HG03378 (cell line): ENCODE data around the gene MAPK8IP1.
"Not testable (repeated sequence)": the region's sequence is repeated elsewhere in the genome, so short reads cannot be mapped to it uniquely, and the experiment has no call there.

ENCODE experiments used
- ATAC-seq: cut with Tn5 transposase; IDR thresholded peaks from one replicate; pipeline ENCODE4 v1.9.1; 2021; ENCODE audit warnings: mild to moderate bottlenecking, moderate library complexity; ENCODE audit not compliant: unreplicated experiment

The MAPK8IP1 gene

DNA sequence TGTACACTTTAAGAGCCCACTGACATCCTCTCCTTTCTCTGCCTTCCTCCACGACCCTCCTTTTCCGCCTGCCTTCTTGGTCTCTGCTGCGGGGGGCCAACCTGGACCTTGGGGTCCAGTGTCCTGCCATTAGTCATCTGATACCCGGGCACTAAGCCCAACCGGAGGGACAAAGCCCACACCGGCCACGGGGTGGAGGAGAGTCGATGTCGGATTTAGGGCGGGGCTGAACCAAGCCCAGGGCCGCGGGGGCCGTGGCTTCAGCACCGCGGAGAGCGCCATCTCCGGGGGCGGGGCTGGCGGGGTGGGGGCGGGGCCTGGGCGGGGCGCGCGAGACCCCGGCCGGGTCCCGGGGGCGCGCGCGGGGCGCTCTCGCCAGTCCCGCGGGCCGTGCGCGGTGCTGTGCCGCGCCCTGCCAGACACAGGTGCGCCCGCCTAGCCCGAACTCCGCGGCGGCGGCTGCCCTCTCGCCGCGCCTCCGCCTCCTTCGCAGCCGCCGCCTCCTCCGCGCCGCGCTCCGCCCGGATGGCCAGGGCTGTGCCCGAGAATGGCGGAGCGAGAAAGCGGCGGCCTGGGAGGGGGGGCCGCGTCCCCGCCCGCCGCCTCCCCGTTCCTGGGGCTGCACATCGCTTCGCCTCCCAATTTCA, at the start of gene MAPK8IP1:
Gene MAPK8IP1, plus strand, starts transcription at position 378 of the 647 bp plus-strand sequence. Its CDS starts 170 bp downstream, at position 548.
- no peak for ATAC-seq

DNA sequence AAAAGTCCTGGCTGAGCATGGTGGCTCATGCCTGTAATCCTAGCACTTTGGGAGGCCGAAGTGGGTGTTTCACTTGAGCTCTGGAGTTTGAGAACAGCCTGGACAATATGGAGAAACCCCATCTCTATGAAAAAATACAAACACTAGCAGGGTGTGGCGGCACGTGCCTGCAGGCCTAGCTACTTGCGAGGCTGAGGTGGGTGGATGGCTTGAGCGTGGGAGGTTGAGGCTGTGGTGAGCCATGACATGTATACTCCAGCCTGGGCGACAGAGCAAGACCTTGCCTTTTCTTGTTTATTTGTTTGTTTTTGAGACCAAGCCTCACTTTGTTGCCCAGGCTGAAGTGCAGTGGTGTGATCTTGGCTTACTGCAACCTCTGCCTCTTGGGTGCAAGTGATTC, 46.2 kb upstream of the MAPK8IP1 start:
- ATAC-seq: no peak

DNA sequence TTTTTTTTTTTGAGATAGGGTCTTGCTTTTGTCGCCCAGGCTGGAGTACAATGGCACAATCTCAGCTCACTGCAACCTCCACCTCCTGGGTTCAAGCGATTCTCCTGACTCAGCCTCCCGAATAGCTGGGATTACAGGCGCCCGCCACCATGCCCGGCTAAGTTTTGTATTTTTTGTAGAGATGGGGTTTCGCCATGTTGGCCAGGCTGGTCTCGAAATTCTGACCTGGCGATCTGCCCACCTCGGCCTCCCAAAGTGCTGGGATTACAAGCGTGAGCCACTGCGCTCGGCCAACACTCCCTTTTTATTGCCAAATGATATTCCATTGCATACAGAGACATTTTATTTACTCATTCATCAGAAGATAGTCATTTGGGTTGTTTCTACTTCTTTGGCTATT, 45.2 kb upstream of the MAPK8IP1 start:
- ATAC-seq: not testable (repeated sequence)

DNA sequence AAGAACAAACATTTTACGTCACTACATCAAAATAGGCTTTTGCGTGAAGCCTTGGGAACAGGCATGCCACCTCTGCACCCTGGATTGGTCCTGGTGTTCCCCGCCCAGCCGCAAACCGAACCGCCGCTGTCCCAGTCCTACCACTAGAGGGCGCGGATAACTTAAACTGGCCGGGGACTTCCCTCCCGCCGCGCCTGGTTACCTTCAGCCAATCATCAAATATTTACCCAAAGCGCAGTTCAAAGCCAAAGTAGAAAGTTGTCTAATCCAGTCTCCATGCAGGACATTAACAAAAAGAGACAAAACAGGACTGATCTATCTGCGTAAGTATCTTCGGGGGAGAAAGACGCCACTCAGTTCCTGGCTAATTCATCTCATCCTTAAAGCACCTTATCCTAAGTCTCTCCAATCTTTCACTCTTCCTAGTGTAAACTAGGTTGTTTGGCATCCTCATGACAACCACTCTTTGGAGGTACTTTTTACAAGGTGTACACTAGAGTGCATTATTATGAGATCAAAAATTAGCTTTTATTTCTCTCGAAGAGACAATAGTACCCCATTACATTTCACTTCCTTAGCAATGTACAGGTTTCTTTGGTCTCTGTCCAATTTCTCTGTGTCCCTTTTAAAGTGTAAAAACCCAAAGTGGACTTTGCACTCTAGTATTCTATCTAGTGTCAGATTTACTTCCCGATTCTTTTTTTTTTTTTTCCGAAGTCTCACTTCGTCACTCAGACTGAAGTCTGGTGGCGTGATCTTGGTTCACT, 42.1 kb upstream of the MAPK8IP1 start:
- ATAC-seq: no peak

DNA sequence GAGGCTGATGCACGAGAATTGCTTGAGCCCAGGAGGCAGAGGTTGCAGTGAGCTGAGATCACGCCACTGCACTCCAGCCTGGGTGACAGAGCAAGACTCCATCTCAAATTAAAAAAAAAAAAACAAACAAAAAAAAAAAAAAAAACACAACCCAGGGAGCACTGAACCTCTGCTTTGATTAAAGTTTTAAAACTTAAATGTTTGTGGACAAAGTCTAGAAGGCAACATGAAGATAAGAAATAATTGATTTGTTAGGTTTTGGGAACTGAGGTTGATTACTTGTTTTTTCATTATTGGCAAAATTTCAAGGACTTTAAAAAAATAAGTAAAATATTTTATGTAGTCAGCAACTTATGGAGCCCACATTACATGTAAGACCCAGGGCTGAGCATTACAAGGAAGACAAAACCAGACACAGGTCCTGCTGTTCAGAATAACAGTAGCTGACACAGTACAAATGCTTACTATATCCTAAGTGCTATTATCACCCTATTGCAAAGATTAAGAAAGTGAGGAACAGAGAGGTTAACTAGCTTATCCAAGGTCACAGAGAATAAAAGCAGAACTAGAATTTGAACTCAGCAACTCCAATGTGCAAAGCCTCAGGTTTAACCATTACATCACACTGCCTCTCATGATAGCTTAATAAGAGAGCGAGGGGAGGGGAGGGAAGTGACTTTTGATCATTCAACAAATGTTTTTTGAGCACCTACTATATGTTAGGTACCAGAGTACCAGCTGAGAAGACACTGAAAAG, 40.5 kb upstream of the MAPK8IP1 start:
- ATAC-seq: no peak

DNA sequence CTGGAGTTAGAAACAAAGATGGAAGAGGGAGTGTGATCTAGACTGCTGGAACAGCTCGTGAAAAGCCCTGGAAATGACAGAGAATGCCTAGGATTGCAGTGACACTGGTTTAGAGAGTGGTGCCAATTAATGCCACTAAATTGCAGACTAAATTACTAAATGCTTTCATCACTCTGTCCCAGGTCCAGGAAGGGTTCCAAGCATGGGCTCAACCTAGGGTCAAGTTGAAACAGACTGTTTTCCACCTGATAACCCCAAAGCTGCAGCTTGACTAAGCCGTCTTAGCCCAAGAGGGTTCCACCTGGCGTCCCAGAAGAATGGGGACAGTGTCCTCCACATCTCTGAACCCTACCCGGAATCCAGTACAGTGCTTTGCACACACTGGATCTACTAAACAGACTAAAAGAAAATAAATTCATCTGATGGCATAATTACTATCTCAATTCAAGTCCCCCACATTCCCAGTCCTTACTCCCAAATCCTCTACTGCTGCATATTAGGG, 39.2 kb upstream of the MAPK8IP1 start:
- ATAC-seq: no peak

DNA sequence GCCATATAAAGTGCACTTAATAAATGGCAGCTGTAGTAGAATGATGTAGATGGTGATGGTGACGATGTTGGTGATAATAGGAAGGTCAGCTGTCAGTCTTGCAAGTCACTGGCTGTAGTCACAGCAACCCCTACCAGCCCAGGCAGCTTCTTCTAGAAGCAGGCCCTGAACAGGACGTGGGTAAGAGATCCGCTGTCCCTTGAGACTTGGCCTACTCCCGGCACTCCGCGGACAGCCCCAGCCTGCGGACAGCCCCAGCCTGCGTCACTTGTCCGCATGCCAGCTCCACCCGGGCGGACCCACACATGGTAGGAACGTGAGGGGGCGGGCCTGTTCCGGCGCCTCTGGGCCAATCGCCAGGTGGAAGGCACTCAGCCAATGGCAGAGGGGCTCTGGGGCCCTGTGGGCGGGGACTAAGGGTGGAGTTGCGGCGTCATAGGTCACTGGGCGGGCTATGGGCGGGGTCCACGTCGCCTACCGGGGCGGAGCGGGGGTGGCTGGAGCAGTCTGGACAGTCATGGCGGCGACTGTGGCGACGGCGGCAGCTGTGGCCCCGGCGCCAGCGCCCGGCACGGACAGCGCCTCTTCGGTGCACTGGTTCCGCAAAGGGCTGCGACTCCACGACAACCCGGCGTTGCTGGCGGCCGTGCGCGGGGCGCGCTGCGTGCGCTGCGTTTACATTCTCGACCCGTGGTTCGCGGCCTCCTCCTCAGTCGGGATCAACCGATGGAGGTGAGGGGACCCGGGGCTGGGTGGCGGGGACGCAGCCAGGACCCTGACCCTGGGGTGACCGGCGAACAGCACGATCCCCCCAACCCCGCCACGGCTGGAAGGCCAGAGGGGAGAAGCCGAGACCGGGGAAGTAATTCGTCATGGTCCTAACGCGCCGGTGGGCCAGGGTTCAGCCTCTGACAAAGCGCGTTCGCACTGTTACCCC, 38.2 kb upstream of the MAPK8IP1 start, which contains the start of gene CRY2:
Gene CRY2, plus strand, starts transcription at position 502 of the 937 bp plus-strand sequence. Its CDS starts 16 bp downstream, at position 518.
- ATAC-seq: peak; percentile 90

DNA sequence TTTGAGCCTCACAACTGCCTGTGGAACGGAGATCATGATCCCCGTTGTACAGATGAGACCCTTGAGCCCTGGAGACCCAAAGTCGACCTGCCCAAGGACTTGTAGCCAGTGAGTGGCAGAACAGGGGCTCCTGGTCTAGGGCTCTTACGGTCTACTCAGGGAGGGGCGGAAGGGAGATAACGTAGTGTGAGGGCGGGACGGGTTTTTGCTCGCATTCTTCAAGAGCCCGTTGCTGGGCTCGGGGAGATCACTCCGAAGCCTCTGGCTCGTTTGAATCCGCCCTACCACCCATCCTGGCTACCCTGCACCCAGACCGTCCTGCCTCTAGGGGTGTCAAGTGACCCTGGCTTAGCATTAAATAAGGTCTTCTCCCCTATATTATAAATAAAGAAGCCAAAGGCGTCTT, 37.5 kb upstream of the MAPK8IP1 start:
- peak; percentile 11 for ATAC-seq

DNA sequence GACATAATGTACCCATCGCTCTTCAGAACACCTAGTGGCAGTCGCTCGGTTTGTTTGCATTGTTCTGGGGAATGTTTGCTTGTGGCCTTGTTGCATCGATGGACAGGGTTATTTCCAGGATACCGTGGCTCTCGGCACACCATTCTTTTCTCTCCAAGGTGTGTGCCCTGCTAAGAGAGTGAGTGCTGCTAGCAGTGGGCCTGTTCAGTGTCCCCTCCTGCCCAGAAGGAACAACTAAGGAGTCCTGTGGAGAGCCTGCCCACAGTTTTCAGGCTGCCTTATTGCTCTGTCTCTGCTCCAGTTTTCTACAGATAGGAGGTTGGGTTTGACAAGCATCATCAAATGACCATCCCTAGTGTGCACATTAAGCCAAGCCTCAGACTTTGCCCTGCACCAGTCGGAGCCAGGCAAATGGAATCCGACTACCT, 36.8 kb upstream of the MAPK8IP1 start:
- no peak for ATAC-seq

DNA sequence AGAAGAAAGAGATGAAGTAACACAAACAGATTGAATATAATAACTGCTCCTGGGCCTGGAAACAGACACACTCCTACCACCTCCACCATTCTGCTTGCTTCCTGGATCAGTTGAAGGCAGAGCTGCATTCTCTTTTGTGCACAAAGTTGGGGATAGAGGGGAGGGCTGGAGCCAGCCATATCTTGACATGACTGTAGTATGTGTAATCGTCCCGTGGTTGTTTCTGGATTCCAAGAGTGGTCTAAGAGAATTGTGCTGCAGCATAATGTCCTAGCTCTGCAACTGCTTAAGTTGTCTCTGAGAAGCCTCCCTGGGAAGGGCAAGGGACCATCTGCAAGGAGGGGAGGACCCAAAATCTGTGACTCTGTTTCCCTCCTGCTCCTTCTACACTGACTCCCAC, 35.0 kb upstream of the MAPK8IP1 start:
- no peak for ATAC-seq

DNA sequence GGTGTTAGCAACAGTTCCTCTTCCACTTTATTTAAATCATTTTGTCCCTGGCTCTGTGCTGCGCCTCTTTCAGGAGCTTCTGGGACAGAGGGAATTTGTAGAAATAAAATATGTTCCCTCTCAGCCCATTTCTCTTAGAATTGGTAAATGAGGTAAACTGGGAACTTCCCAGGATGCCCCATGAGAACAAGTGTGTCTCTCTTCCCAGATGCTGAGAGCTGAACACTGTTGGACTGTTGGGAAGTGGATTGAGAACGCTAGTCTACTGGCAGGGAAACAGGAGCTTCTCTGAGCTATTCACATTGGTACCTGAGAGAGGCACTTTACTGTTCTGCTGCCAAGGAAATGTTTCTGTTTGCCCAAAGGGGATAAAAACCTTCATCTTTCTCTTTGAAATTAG, 34.2 kb upstream of the MAPK8IP1 start:
- no peak for ATAC-seq

DNA sequence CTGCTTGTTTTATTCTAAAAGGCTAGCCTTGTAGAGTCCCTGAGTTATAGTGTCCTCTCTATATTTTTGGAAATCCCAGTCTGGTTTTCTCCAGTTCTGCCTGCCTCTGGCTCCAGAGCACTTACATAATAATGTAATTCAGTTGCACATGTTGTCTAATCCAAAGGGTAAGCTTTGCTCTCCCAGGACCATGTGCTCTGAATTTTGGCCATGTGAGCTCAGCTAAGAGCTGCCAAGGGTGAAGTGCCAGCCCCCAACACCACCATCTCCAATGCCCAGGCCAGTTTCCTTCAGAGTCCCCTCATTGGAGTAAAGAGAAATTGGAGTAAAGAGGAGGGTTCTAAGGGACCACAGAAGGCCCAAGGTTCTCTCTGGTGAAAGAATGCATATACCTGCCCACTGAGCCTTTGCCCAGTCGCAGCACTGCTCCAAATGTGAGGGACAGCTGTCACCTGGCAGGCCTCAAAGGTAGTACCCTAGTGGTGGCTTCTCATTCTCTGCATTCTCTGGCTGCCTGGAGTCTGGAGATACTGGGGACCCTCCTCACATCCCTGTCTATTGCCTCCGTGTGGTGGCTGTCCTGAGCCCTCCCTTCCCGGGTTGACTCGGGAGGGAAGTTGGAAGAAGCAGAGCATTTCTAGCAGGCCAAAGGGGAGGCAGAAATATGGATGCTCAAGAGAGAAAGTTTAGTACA, 33.3 kb upstream of the MAPK8IP1 start:
- ATAC-seq: no peak

DNA sequence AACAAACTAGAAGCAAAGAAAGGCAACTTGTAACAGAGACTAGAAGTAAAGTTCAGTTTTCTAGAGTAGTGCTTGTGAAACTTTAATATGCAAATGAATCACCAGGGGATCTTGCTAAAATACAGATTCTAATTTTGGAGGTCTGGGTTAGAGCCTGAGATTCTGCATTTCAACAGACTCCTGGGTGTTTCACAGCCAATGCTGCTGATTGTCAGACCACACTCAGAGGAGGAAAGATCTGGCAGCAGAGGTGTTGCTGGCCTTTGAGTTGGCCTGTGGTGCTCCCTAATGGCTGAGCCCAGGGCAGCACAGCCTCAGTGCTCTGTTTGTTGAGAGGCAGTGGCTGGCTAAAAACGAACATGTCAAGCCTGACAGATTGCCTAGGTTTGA, 32.7 kb upstream of the MAPK8IP1 start:
- ATAC-seq: no peak

DNA sequence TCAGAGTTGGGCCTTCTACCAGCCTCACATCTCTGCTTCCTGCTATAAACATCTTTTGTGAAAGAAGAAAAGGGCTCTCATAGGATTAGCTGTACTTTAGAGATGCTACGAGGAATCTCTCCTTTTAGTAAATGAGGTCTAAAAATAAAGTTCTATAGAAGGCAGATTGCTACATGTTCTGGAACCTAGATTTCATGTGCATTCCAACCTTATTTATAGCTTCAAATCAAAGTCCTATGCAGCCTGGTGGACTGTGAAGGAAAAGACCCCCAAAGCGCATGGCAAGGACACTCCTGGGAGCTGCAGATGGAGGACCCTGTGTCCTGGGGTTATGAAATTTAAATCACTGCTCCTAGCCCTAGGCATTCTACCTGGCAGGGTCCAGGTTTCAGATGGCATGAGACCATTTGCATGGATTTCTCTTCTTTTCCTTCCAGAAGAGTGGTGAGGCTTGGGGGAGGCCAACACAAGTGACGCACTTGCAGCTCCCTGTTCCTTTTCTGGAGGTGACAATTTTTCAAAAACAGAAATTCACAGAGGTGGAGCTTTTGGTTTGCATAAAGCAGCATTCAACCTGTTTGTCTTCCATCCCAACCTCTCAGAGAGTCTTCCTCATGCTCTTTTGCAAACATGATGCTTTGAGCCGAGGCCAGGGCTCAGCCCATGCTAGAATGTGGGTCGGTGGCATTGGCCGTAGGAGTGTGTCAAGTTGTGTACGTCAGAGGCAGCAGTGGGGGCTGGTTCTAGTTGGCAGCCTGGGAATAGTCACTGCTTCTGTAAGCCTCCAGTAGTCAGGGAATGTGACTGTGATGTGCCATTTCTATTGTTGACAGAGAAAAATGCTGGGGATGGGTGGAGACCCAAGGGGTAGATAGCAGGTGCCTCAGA, 31.9 kb upstream of the MAPK8IP1 start:
- ATAC-seq: no peak

DNA sequence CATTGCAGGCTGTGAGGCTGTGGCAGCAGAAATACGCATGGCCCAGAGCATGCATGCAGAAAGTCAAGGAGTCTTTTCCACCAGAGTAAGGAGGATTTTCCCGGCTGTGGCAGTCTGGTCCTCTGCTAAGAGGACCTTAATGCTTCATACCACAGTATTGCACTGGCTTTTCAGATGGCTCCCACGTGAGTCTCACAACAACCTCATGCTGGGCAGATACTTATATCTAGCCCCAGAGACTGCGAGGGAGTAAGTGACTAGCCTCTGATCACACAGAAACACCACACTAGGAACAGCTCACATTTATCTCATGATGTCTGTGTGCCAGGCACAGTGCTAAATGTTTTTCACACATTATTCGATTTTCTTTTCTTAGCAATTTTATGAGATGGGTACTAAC, 30.1 kb upstream of the MAPK8IP1 start:
- ATAC-seq: no peak

DNA sequence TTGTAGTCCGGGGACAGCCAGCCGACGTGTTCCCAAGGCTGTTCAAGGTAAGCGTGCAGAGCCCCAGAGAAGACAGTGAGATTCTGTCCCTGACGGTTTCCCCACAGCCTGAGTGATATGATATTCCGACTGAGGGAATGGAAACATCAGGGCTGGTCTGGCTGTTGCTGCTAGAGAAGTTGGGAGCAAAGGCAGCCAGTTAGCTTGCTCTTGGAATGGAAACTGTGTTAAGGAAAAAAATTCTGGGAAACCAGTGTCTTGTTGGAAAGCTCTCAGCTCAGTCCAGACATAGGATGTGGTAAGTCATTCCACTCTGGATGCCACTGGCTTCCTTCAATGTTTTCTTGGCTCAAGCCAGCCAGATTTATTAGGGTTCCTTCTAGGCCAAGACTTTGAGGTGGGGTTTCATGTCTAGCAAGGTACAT, 29.4 kb upstream of the MAPK8IP1 start:
- no peak for ATAC-seq

DNA sequence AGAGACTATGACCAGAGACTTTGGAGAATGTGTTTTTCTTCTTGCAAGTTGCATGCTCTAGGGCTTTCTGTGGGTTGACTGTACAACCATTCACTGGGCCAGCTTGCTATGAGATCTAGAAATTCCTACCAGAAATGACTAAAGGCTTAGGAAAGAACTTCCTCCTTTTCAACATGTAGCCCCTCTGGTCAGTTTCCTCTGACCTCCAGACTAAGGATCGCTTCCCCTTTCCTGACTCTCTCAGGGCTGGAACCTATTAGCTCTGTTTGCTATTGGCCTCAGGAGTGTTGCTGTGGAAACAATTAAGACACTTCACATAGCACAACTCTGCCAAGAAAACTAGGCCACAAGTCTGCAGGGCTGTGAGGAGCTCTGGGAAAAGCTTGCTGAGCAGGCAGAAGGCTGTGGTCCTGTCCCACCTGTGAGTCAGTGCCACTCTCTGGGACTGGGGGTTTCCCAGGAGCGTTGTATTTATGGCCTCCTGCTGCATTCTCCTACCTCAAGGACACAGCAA, 27.4 kb upstream of the MAPK8IP1 start:
- ATAC-seq: no peak

DNA sequence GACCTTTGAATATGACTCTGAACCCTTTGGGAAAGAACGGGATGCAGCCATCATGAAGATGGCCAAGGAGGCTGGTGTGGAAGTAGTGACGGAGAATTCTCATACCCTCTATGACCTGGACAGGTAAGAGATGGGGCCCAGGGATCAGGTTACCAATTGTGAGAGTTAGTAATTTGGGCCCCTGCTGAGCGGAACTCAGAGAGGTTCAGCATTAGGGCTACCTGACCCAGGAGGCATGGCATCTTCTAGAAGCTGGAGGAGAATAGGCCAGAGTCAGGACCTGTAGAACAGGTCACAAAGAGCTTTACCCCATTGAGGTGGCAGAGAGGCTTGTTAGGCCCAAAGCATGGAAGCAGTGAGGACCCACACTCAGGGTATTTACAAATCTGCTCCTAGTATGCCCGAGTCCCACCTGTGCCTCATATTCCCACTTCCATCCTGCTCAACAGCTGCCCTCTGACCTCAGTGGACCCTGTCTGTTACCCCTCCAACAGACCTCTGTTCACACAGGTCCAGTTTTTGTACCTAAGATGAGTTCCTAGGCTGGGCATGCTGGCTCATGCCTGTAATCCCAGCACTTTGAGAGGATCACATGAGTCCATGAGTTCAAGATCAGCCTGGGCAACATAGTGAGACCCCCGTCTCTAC, 26.6 kb upstream of the MAPK8IP1 start:
- no peak for ATAC-seq
